Mesothelial cell of epicardium (in vitro differentiated cells): ENCODE measurements around the gene SKIL. TPM values are rescaled to one million over a fixed set of nuclear protein-coding genes. Genes with fewer than 3 reads are reported as not detected.

Experiments used
- DNase-seq, 2 experiments: peaks; one replicate each; pipeline ENCODE4 v3.0.0; 2021; ENCODE audit warnings: low spot score in 2 of 2; ENCODE audit not compliant: unreplicated experiment in 2 of 2
- H3K27ac Mint-ChIP-seq: 2 replicates; pipeline ENCODE4 v1.8.0; 2021; ENCODE audit warnings: mixed read lengths
- H3K27me3 Mint-ChIP-seq: 2 replicates; pipeline ENCODE4 v1.8.0; 2021; ENCODE audit warnings: low read depth, mixed read lengths
- H3K36me3 Mint-ChIP-seq: 2 replicates; pipeline ENCODE4 v1.8.0; 2021; ENCODE audit warnings: mixed read lengths
- H3K4me1 Mint-ChIP-seq: 2 replicates; pipeline ENCODE4 v1.8.0; 2021; ENCODE audit warnings: mixed read lengths
- H3K4me3 Mint-ChIP-seq: 2 replicates; pipeline ENCODE4 v1.8.0; 2021; ENCODE audit warnings: mild to moderate bottlenecking, moderate library complexity, mixed read lengths
- H3K9me3 Mint-ChIP-seq: 2 replicates; pipeline ENCODE4 v1.8.0; 2021; ENCODE audit warnings: mixed read lengths
- CTCF ChIP-seq: fragments of 200-600 bp; sonication (generic); IDR thresholded peaks from one replicate; pipeline ENCODE4 v1.5.0; 2021; ENCODE audit warnings: antibody characterized with exemption; ENCODE audit not compliant: unreplicated experiment
- total RNA-seq: library from RNA; stranded (reverse); gene quantifications from 3 replicates; pipeline ENCODE4 v1.2.1, GENCODE V29; 2021

SKIL gene
- total RNA-seq, 1 donor from 2014 or later = 328 TPM

GRCh38 chr3:170360916-170361315 lies 3.4 kb downstream of the SKIL start:
- peaks cover 59% of the 10 kb centered on the region for H3K4me1 Mint-ChIP-seq
- DNase-seq = no peak
- H3K27me3 Mint-ChIP-seq = no peaks in the 10 kb centered on the region
- H3K27ac Mint-ChIP-seq = peak overlapping the region; percentile 97
- TF ChIP-seq CTCF = no peak
- H3K9me3 Mint-ChIP-seq = no peaks in the 10 kb centered on the region
- H3K36me3 Mint-ChIP-seq = peaks cover 36% of the 10 kb centered on the region
- H3K4me3 Mint-ChIP-seq = peak overlapping the region; percentile 87

- peak overlapping the region; percentile 70 for H3K27ac Mint-ChIP-seq
These were observed 4.2 kb downstream of the SKIL start for GRCh38 chr3:170361711-170362110.

GRCh38 chr3:170363471-170363994 lies 6.0 kb downstream of the SKIL start:
- no peak for TF ChIP-seq CTCF
- H3K27ac Mint-ChIP-seq = peak overlapping the region; percentile 92

More at GRCh38 chr3:170361711-170362110, 4.2 kb downstream of the SKIL start:
- Mint-ChIP-seq H3K27me3 (no peaks in the 10 kb centered on the region), H3K36me3 (peaks cover 38% of the 10 kb centered on the region), H3K4me1 (peaks cover 56% of the 10 kb centered on the region), H3K9me3 (no peaks in the 10 kb centered on the region), H3K4me3 (peak overlapping the region; percentile 87)
- no peak for TF ChIP-seq CTCF
- DNase-seq = no peak

GRCh38 chr3:170364965-170365364 lies 7.5 kb downstream of the SKIL start:
- Mint-ChIP-seq H3K27me3 (no peaks in the 10 kb centered on the region), H3K27ac (peak overlapping the region; percentile 92), H3K4me3 (peak overlapping the region; percentile 87), H3K36me3 (peaks cover 42% of the 10 kb centered on the region), H3K9me3 (no peaks in the 10 kb centered on the region), H3K4me1 (peaks cover 64% of the 10 kb centered on the region)
- no peak for DNase-seq
- no peak for TF ChIP-seq CTCF

More at GRCh38 chr3:170363471-170363994, 6.0 kb downstream of the SKIL start:
- no peak for DNase-seq
- Mint-ChIP-seq H3K36me3 (peaks cover 42% of the 10 kb centered on the region), H3K9me3 (no peaks in the 10 kb centered on the region), H3K4me3 (peak overlapping the region; percentile 87), H3K4me1 (peaks cover 66% of the 10 kb centered on the region), H3K27me3 (no peaks in the 10 kb centered on the region)

GRCh38 chr3:170367797-170368196 lies 10.3 kb downstream of the SKIL start:
- Mint-ChIP-seq H3K27ac (no peak overlapping the region), H3K36me3 (peaks cover 34% of the 10 kb centered on the region)
- TF ChIP-seq CTCF = no peak

GRCh38 chr3:170368921-170369320 lies 11.4 kb downstream of the SKIL start:
- no peaks in the 10 kb centered on the region for H3K27me3 Mint-ChIP-seq
- no peaks in the 10 kb centered on the region for H3K9me3 Mint-ChIP-seq
- no peak for DNase-seq
- peak overlapping the region; percentile 30 for H3K4me3 Mint-ChIP-seq
- peaks cover 26% of the 10 kb centered on the region for H3K36me3 Mint-ChIP-seq
- peak; percentile 60 for TF ChIP-seq CTCF
- peaks cover 55% of the 10 kb centered on the region for H3K4me1 Mint-ChIP-seq
- no peak overlapping the region for H3K27ac Mint-ChIP-seq

More at GRCh38 chr3:170367797-170368196, 10.3 kb downstream of the SKIL start:
- no peaks in the 10 kb centered on the region for H3K27me3 Mint-ChIP-seq
- peaks cover 58% of the 10 kb centered on the region for H3K4me1 Mint-ChIP-seq
- peak overlapping the region; percentile 41 for H3K4me3 Mint-ChIP-seq
- no peak for DNase-seq
- no peaks in the 10 kb centered on the region for H3K9me3 Mint-ChIP-seq
